ENCODE results near the gene PCED1B. TPM values are rescaled to one million over a fixed set of nuclear protein-coding genes. Genes with fewer than 3 reads are reported as not detected.
"Not testable (repeated sequence)": the region's sequence is repeated elsewhere in the genome, so short reads cannot be mapped to it uniquely, and the experiment has no call there.

Gene PCED1B
- total RNA-seq, 1 donor from 2014 or later, result 55.5 TPM

DNA sequence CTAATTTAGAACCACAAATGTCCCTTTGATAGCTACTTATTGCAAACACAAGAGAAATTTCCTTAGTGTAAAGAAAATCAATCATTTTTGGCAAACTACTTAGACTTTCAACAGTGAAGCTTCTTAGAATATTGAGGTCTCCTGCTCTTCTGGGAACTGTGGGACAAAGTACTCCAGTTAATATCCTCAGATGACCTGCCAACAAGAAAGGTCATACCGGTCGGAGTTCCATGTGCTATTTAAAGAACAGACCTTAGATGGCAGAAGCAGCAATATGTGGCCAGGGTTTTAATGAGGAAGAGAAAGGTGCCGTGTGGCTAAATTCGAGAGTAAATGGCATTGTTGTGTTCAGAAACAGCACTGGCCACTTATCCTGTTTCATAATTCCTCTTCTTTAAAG is 115.1 kb downstream of the PCED1B start:
- peak overlapping the region; percentile 80 for H3K27ac Mint-ChIP-seq

GRCh38 chr12:47200446-47200845 is 121.0 kb downstream of the PCED1B start:
- no peak for DNase-seq (ENCODE audit: low spot score)
- Mint-ChIP-seq H3K4me3 (no peak overlapping the region), H3K9me3 (no peaks in the 10 kb centered on the region), H3K4me1 (ENCODE audit: low read depth) (peaks cover 7% of the 10 kb centered on the region), H3K36me3 (ENCODE audit: low read depth) (peaks cover 32% of the 10 kb centered on the region), H3K27ac (no peak overlapping the region), H3K27me3 (ENCODE audit: insufficient read depth) (peaks cover 1% of the 10 kb centered on the region)
- intact Hi-C loops (cut with micrococcal nuclease), result no loop called here

More for the DNA sequence above, 115.1 kb downstream of the PCED1B start:
- DNase-seq (ENCODE audit: low spot score), result no peak
- peaks cover 1% of the 10 kb centered on the region for H3K27me3 Mint-ChIP-seq (ENCODE audit: insufficient read depth)
- intact Hi-C loops (cut with micrococcal nuclease), result loop anchor here (5.0 kb wide), 1 partner anchor 47 kb away; no protein-coding TSS in a partner anchor
- peaks cover 51% of the 10 kb centered on the region for H3K4me1 Mint-ChIP-seq (ENCODE audit: low read depth)
- no peaks in the 10 kb centered on the region for H3K9me3 Mint-ChIP-seq
- peaks cover 23% of the 10 kb centered on the region for H3K36me3 Mint-ChIP-seq (ENCODE audit: low read depth)
- no peak overlapping the region for H3K4me3 Mint-ChIP-seq

DNA sequence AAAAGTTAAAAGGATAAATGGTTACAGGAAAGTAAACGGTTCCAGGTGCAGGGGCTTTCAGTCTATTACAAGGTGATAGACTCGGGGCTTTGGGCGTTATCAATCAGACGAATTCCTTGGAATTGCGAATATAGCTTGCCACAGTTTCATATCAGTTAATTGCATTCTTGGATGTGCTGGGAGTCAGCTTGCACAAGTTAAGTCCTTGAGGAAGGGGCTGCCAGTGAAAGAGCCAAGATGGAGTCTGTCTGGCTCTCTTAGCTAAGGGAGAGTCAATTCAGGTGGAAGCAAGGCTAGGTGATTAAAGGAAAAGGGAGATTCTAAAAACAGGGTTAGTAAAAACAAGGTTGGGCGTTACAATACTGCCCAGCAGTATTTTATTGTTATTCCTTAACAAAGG is 121.8 kb downstream of the PCED1B start:
- DNase-seq (ENCODE audit: low spot score); H3K27me3 Mint-ChIP-seq (ENCODE audit: insufficient read depth); intact Hi-C loops (cut with micrococcal nuclease); H3K9me3 Mint-ChIP-seq; H3K27ac Mint-ChIP-seq; H3K4me3 Mint-ChIP-seq: not testable (repeated sequence)
- Mint-ChIP-seq H3K36me3 (ENCODE audit: low read depth) (peaks cover 38% of the 10 kb centered on the region), H3K4me1 (ENCODE audit: low read depth) (peaks cover 14% of the 10 kb centered on the region)

DNA sequence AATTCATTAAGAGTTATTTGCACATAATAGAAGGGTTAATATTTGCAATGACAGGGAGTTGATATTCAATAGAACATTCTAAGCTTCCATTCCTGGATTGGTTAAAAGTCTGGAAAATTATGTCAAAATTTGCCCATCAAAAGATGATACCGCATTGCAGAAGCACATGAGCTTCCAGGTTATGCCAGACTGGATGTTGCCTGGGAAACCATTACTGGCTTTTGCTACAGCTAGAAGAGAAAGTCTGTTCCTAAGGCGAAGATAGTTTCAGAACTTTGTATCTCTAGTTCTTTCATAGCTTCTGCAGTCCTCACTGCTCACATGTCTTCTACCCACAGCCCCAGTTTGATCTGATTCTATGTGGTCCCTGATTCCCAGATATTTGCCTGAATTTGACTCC is 122.8 kb downstream of the PCED1B start:
- H3K36me3 Mint-ChIP-seq (ENCODE audit: low read depth), result peaks cover 47% of the 10 kb centered on the region
- H3K4me1 Mint-ChIP-seq (ENCODE audit: low read depth), result peaks cover 24% of the 10 kb centered on the region
- DNase-seq (ENCODE audit: low spot score), result no peak
- intact Hi-C loops (cut with micrococcal nuclease), result no loop called here
- H3K27ac Mint-ChIP-seq, result no peak overlapping the region
- H3K27me3 Mint-ChIP-seq (ENCODE audit: insufficient read depth), result peaks cover 1% of the 10 kb centered on the region
- no peaks in the 10 kb centered on the region for H3K9me3 Mint-ChIP-seq
- no peak overlapping the region for H3K4me3 Mint-ChIP-seq

DNA sequence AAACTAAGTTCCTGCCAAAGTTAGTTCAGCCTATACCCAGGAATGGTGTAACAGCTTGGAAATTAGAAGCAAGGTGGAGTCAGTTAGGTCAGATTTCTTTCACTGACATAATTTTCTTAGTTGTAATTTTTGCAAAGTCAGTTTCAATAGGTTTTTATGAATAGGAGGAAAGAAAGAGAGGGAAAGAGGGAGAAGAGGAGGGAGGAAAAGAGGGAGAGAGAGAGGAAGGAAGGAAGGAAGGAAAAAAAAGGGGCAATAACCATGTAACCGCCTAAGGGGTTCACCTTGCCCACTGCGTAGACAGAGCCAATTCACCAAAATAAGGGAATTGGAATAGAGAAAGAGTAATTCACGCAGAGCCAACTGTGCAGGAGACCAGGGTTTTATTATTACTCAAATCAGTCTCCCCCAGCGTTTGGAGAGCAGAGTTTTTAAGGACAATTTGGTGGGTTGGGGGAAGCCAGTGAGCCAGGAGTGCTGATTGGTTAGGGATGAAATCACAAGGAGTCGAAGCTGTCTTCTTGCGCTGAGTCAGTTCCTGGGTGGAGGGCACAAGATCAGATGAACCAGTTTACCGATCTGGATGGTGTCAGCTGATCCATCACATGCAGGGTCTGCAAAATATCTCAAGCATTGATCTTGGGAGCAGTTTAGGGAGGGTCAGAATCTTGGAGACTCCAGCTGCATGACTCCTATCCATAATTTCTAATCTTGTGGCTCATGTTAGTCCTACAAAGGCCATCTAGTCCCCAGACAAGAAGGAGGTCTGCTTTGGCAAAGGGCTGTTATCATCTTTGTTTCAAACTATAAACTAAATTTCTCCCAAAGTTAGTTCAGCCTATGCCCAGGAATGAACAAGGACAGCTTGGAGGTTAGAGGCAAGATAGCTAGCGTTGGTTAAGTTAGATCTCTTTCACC is 126.4 kb downstream of the PCED1B start:
- intact Hi-C loops (cut with micrococcal nuclease), result loop anchor here (2.0 kb wide), 1 partner anchor 13 kb away; no protein-coding TSS in a partner anchor
- Mint-ChIP-seq H3K4me3 (peak overlapping the region; percentile 45), H3K36me3 (ENCODE audit: low read depth) (peaks cover 60% of the 10 kb centered on the region), H3K27ac (peak overlapping the region; percentile 56), H3K4me1 (ENCODE audit: low read depth) (peaks cover 60% of the 10 kb centered on the region), H3K9me3 (no peaks in the 10 kb centered on the region), H3K27me3 (ENCODE audit: insufficient read depth) (no peaks in the 10 kb centered on the region)
- DNase-seq (ENCODE audit: low spot score), result no peak

DNA sequence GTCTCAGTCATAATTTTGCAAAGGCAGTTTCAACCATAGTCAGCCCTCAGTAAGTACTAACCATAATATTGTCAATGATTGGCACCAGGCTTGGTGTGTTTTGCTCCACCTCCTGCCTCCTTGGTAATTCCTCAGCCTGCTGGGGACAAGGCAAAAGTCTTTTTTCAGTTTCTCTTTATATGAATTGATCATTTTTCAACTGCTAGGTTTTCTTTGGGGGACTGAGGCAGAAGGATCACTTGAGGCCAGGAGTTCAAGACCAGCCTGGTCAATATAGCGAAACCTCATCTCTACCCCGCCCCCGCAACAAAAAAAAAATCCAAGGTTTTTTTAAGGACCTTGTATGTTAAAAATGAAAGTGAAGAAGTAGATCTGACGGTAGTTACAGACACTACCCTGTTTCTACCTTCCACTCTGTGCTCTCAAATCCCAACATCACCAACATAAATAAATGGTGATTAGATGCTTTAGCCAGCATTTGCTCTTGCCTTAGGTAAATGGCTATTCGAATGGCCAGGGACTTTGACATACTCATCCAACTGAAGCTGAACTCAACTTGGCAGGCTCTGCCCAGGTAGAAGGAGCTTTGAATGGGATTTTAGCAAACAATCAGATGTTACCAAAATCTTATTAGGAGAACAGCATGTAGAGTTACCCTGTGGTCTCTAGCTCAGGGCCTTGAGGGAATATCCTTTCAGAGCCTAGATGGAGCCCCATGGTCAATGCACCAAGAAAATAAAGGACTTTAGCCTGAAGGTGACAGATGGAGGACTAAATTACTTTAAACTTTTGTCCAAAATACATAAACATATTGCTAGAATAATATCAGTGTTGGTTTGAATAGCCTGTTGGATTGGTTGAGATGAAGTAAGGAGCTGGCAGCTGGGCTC is 127.3 kb downstream of the PCED1B start:
- no peak for DNase-seq (ENCODE audit: low spot score)
- Mint-ChIP-seq H3K4me1 (ENCODE audit: low read depth) (peaks cover 65% of the 10 kb centered on the region), H3K27ac (peak overlapping the region; percentile 85), H3K36me3 (ENCODE audit: low read depth) (peaks cover 58% of the 10 kb centered on the region), H3K9me3 (no peaks in the 10 kb centered on the region), H3K4me3 (peak overlapping the region; percentile 70), H3K27me3 (ENCODE audit: insufficient read depth) (no peaks in the 10 kb centered on the region)
- intact Hi-C loops (cut with micrococcal nuclease), result loop anchor here (2.0 kb wide), 1 partner anchor 14 kb away; no protein-coding TSS in a partner anchor

DNA sequence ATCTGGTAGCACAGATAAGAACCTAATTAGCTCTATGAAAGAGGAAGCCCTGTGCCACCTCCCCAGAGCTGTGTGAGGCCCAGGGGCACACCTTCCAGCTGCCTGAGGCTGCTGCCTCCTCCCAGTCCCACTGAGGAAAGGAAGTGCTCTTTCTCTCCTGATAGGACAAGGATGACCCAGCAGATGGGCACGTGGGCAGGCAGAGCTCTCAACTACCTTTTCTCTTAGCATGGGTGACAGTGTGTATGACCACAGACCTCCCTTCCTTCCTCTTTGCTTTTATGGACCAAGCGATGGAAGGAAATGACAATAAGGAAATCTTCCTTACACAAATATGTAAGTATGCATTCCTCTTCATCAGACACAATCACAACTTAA is 127.9 kb downstream of the PCED1B start:
- Mint-ChIP-seq H3K27ac (peak overlapping the region; percentile 85), H3K4me1 (ENCODE audit: low read depth) (peaks cover 71% of the 10 kb centered on the region), H3K27me3 (ENCODE audit: insufficient read depth) (no peaks in the 10 kb centered on the region), H3K4me3 (peak overlapping the region; percentile 70), H3K36me3 (ENCODE audit: low read depth) (peaks cover 59% of the 10 kb centered on the region), H3K9me3 (no peaks in the 10 kb centered on the region)
- intact Hi-C loops (cut with micrococcal nuclease), result loop anchor here (2.0 kb wide), 1 partner anchor 15 kb away; no protein-coding TSS in a partner anchor
- no peak for DNase-seq (ENCODE audit: low spot score)

GRCh38 chr12:47207829-47208248 is 128.4 kb downstream of the PCED1B start:
- no peak for DNase-seq (ENCODE audit: low spot score)
- H3K9me3 Mint-ChIP-seq, result no peaks in the 10 kb centered on the region
- H3K4me1 Mint-ChIP-seq (ENCODE audit: low read depth), result peaks cover 76% of the 10 kb centered on the region
- peak overlapping the region; percentile 70 for H3K4me3 Mint-ChIP-seq
- H3K27ac Mint-ChIP-seq, result peak overlapping the region; percentile 85
- H3K36me3 Mint-ChIP-seq (ENCODE audit: low read depth), result peaks cover 62% of the 10 kb centered on the region
- no peaks in the 10 kb centered on the region for H3K27me3 Mint-ChIP-seq (ENCODE audit: insufficient read depth)
- intact Hi-C loops (cut with micrococcal nuclease), result loop anchor here (2.0 kb wide), 1 partner anchor 15 kb away; no protein-coding TSS in a partner anchor

DNA sequence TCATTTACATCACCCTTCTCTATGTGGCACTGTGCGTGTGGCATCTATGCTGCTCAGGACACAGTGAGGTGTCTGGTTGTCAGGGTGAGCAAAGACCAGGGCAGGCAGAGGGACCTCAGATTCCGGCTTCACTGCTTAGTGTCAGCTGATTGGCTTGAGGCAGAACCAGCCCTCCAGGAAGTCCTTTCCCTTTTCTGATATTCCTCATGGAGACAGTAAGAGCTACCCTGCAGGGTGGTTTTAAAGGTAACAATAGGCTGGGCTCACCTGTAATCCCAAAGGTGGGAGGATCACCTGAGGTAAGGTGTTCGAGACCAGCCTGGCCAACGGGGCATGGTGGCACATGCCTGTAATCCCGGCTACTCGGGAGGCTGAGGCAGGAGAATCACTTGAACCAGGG is 129.6 kb downstream of the PCED1B start:
- peak overlapping the region; percentile 66 for H3K27ac Mint-ChIP-seq
- DNase-seq (ENCODE audit: low spot score), result no peak

GRCh38 chr12:47210776-47211175 is 131.4 kb downstream of the PCED1B start:
- DNase-seq (ENCODE audit: low spot score), result no peak
- peak overlapping the region; percentile 93 for H3K4me3 Mint-ChIP-seq
- H3K4me1 Mint-ChIP-seq (ENCODE audit: low read depth), result peaks cover 93% of the 10 kb centered on the region
- intact Hi-C loops (cut with micrococcal nuclease), result no loop called here
- H3K9me3 Mint-ChIP-seq, result no peaks in the 10 kb centered on the region
- peaks cover 62% of the 10 kb centered on the region for H3K36me3 Mint-ChIP-seq (ENCODE audit: low read depth)
- H3K27me3 Mint-ChIP-seq (ENCODE audit: insufficient read depth), result no peaks in the 10 kb centered on the region
- peak overlapping the region; percentile 97 for H3K27ac Mint-ChIP-seq

More for the DNA sequence above, 129.6 kb downstream of the PCED1B start:
- Mint-ChIP-seq H3K4me3 (peak overlapping the region; percentile 70), H3K9me3 (no peaks in the 10 kb centered on the region), H3K4me1 (ENCODE audit: low read depth) (peaks cover 88% of the 10 kb centered on the region), H3K27me3 (ENCODE audit: insufficient read depth) (no peaks in the 10 kb centered on the region), H3K36me3 (ENCODE audit: low read depth) (peaks cover 70% of the 10 kb centered on the region)
- intact Hi-C loops (cut with micrococcal nuclease), result no loop called here

- Mint-ChIP-seq H3K9me3 (no peaks in the 10 kb centered on the region), H3K27me3 (ENCODE audit: insufficient read depth) (no peaks in the 10 kb centered on the region), H3K4me3 (peak overlapping the region; percentile 93), H3K36me3 (ENCODE audit: low read depth) (peaks cover 50% of the 10 kb centered on the region), H3K4me1 (ENCODE audit: low read depth) (peaks cover 81% of the 10 kb centered on the region), H3K27ac (peak overlapping the region; percentile 97)
- no peak for DNase-seq (ENCODE audit: low spot score)
- intact Hi-C loops (cut with micrococcal nuclease), result loop anchor here (1.0 to 2.0 kb wide), 3 partner anchors 22 to 494 kb away; partner anchors contain the start of gene RPAP3
These were observed 133.2 kb downstream of the PCED1B start for GRCh38 chr12:47212701-47213039.

- H3K27me3 Mint-ChIP-seq (ENCODE audit: insufficient read depth), result no peaks in the 10 kb centered on the region
- H3K36me3 Mint-ChIP-seq (ENCODE audit: low read depth), result peaks cover 48% of the 10 kb centered on the region
- peaks cover 74% of the 10 kb centered on the region for H3K4me1 Mint-ChIP-seq (ENCODE audit: low read depth)
- peak overlapping the region; percentile 97 for H3K27ac Mint-ChIP-seq
- H3K4me3 Mint-ChIP-seq, result peak overlapping the region; percentile 93
- intact Hi-C loops (cut with micrococcal nuclease), result loop anchor here (2.0 kb wide), 1 partner anchor 493 kb away; the partner anchor contains the start of gene RPAP3
- DNase-seq (ENCODE audit: low spot score), result no peak
- no peaks in the 10 kb centered on the region for H3K9me3 Mint-ChIP-seq
These were observed 134.0 kb downstream of the PCED1B start for GRCh38 chr12:47213396-47213795.
